Measurements from ENCODE around the gene PAIP2B. TPM values are rescaled to one million over a fixed set of nuclear protein-coding genes. Genes with fewer than 3 reads are reported as not detected.

Gene PAIP2B
- total RNA-seq, 4 donors from 2014 or later, result 6.5 to 13.9 (median 9.9) TPM

- Histone ChIP-seq H3K4me3 (no peak overlapping the region), H3K9me3 (no peaks in the 10 kb centered on the region), H3K27ac (no peak overlapping the region), H3K36me3 (peaks cover 0 to under 1% (median 0%) of the 10 kb centered on the region in 3 donors), H3K4me1 (peaks cover 8 to 15% (median 10%) of the 10 kb centered on the region in 3 donors), H3K27me3 (no peaks in the 10 kb centered on the region)
- intact Hi-C loops (cut with DNase I), result no loop called here
- 92 to 100% methylated on average over 2 of the region's 4 CpGs for WGBS, 2 donors
- TF ChIP-seq, protein P1, sequence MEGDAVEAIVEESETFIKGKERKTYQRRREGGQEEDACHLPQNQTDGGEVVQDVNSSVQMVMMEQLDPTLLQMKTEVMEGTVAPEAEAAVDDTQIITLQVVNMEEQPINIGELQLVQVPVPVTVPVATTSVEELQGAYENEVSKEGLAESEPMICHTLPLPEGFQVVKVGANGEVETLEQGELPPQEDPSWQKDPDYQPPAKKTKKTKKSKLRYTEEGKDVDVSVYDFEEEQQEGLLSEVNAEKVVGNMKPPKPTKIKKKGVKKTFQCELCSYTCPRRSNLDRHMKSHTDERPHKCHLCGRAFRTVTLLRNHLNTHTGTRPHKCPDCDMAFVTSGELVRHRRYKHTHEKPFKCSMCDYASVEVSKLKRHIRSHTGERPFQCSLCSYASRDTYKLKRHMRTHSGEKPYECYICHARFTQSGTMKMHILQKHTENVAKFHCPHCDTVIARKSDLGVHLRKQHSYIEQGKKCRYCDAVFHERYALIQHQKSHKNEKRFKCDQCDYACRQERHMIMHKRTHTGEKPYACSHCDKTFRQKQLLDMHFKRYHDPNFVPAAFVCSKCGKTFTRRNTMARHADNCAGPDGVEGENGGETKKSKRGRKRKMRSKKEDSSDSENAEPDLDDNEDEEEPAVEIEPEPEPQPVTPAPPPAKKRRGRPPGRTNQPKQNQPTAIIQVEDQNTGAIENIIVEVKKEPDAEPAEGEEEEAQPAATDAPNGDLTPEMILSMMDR (IDR thresholded peaks at IDR 0.05), result no peak
- no peak for TF ChIP-seq POLR2A (IDR thresholded peaks at IDR 0.05)
- DNase-seq, result no peak
Observed at GRCh38 chr2:71155846-71156245, 71.1 kb downstream of the PAIP2B start.

- peaks cover 8 to 24% (median 10%) of the 10 kb centered on the region in 3 donors for H3K4me1 ChIP-seq
- H3K27me3 ChIP-seq, result no peaks in the 10 kb centered on the region
- WGBS, 2 donors, result 44% methylated on average over 2 of the region's 6 CpGs; no CpG with 5 or more reads in 1 of the 2 donors
- no peak overlapping the region for H3K27ac ChIP-seq
- intact Hi-C loops (cut with DNase I), result no loop called here
- no peak for DNase-seq
- H3K9me3 ChIP-seq, result no peaks in the 10 kb centered on the region
- H3K36me3 ChIP-seq, result peaks cover 3 to 11% (median 4%) of the 10 kb centered on the region in 3 donors
- TF ChIP-seq, protein P1 (IDR thresholded peaks at IDR 0.05), result peak in 3 of 6 experiments; percentile 34 to 70 (median 37)
- no peak for TF ChIP-seq POLR2A (IDR thresholded peaks at IDR 0.05)
- H3K4me3 ChIP-seq, result no peak overlapping the region
Observed at GRCh38 chr2:71154798-71155197, 72.1 kb downstream of the PAIP2B start.

DNA sequence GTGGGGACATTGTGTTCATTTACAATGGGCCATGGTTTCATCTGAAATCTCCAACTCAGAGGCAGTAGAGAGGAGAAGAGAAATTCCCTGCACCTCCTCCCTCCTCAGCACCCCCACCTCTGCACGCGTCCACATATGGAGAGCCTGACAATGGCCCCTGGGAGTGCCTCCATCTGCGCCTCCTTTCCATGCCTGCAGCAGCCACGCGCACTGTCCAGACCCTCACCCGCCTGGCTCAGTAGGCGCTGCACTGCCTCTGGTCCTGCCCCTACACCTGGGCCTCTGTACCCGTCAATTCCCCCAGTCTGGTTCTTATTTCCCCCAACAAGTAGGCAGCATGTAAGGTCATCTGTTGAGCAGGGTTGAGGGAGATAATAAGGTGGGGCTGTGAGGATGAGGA, 72.6 kb downstream of the PAIP2B start:
- no peak for DNase-seq
- WGBS, 2 donors, result 92 to 94% methylated on average over 8 of the region's 8 CpGs
- TF ChIP-seq POLR2A (IDR thresholded peaks at IDR 0.05), result no peak
- TF ChIP-seq, protein P1 (IDR thresholded peaks at IDR 0.05), result no peak
- Histone ChIP-seq H3K36me3 (peaks cover 4 to 16% (median 8%) of the 10 kb centered on the region in 3 donors), H3K27me3 (no peaks in the 10 kb centered on the region), H3K4me1 (peaks cover 8 to 24% (median 10%) of the 10 kb centered on the region in 3 donors), H3K27ac (no peak overlapping the region), H3K9me3 (no peaks in the 10 kb centered on the region), H3K4me3 (no peak overlapping the region)
- intact Hi-C loops (cut with DNase I), result no loop called here

DNA sequence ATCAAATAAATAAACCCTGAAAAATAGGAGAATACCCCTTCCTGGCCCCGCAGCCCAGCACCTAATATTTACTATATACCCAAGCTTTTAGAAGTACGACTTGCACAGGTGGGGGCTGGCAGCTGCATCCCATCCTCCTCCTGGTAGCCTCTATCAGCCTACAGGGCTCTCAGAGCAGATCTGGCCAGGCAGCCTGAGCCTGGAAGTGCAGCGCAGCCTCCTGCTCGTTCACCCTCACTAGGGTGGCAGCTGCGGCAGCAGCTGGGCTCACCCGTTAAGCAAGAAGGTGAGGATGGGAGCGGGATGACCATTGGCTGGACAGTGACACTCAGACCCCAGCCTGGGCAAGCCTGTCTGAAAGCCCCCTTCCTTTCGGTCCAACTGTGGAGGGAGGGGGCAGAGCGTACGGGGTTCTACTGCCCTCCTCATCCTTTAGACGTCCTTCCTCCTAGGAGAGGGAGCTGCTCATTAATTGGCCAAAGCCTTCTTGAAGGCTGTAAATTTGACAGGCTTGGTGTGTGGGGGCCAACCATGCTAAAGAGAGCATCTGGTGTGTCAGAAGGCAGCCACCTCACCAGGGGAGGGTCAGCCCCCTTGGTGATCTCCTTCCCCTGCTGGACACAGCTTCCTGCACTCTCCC, 73.2 kb downstream of the PAIP2B start:
- Histone ChIP-seq H3K4me3 (no peak overlapping the region), H3K4me1 (peaks cover 8 to 24% (median 10%) of the 10 kb centered on the region in 3 donors), H3K36me3 (peaks cover 10 to 22% (median 14%) of the 10 kb centered on the region in 3 donors), H3K9me3 (no peaks in the 10 kb centered on the region), H3K27me3 (no peaks in the 10 kb centered on the region), H3K27ac (no peak overlapping the region)
- no peak for DNase-seq
- intact Hi-C loops (cut with DNase I), result no loop called here
- TF ChIP-seq, protein P1 (IDR thresholded peaks at IDR 0.05), result no peak
- TF ChIP-seq POLR2A (IDR thresholded peaks at IDR 0.05), result no peak
- 69 to 71% methylated on average over 3 to 6 of the region's 11 CpGs for WGBS, 2 donors

DNA sequence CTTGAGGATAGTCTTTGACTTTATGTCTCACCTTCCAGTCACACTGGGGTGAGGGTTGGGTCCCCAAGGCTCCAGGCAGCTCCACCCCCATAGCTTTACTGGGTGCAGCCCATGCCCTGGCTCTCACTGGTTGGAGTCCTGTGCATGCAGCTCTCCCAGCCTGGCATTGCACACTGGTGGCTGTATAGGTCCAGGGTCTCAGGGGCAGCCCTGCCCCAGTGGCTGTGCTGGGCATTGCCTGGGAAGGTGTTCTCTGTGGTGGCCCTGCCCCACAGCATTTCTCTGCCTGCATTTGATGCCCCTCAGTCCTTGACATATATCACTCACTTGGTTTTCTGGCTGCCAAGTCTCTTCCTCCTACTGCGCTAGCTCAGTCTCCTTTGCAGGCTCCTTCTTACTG, 75.3 kb downstream of the PAIP2B start:
- intact Hi-C loops (cut with DNase I), result no loop called here
- H3K9me3 ChIP-seq, result no peaks in the 10 kb centered on the region
- no peak overlapping the region for H3K27ac ChIP-seq
- no peak for TF ChIP-seq POLR2A (IDR thresholded peaks at IDR 0.05)
- TF ChIP-seq, protein P1 (IDR thresholded peaks at IDR 0.05), result no peak
- H3K4me3 ChIP-seq, result no peak overlapping the region
- 96 to 100% methylated on average over 1 of the region's 1 CpG for WGBS, 2 donors
- no peak for DNase-seq
- no peaks in the 10 kb centered on the region for H3K27me3 ChIP-seq
- H3K4me1 ChIP-seq, result peaks cover 0 to 13% (median under 1%) of the 10 kb centered on the region in 3 donors
- H3K36me3 ChIP-seq, result peaks cover 14 to 43% (median 29%) of the 10 kb centered on the region in 3 donors

Measured in esophagus squamous epithelium (tissue), 5 donors.